Transverse colon (tissue), 4 donors: ENCODE data around the gene GNAI3.

Source experiments
- EP300 ChIP-seq: sonication (generic); formaldehyde crosslinking; IDR thresholded peaks from one replicate; pipeline ENCODE4 v1.6.1; 2017; ENCODE audit warnings: antibody characterized with exemption, low read depth
- POLR2A ChIP-seq: fragments of 450-650 bp; IDR thresholded peaks from one replicate; pipeline ENCODE4 v1.6.1; 2016; ENCODE audit warnings: antibody characterized with exemption, mild to moderate bottlenecking, moderate library complexity
- POLR2AphosphoS5 ChIP-seq, 3 donors: sonication (generic); formaldehyde crosslinking; IDR thresholded peaks; one replicate each; pipeline ENCODE4 v1.6.1; 2016; ENCODE audit warnings: antibody characterized with exemption in 3 of 3
- TF ChIP-seq, protein P1 (sequence below), 5 experiments: fragments of 200-600 bp in 3 of 5; fragments of 450-650 bp in 2 of 5; sonication (generic) in 3 of 5; IDR thresholded peaks; 1 replicate in 2 of 5; 2 replicates in 3 of 5; pipeline ENCODE4 v1.5.1; 2016 to 2017; ENCODE audit warnings: antibody characterized with exemption in 5 of 5, inconsistent platforms in 3 of 5, mild to moderate bottlenecking in 2 of 5, moderate library complexity in 1 of 5

DNA sequence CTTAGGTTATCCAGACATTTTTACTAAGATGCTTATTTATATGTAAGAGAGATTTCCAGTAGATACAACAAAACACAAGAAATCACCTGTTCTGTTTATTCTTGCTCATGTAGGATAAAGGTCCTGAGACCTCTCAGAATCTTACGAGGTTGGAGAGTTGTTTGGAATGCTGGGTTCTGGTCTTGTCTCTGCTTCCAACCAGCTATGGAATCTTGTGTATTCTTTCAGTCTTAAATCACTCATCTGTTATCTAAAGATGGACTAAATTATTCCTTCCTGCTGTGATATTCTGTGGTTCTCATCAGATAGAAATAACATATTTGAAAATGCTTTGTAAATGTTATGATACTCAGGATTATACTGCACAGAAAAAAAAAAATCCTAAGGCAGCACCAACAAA, 49.7 kb downstream of the GNAI3 start:
- no peak for TF ChIP-seq EP300
- TF ChIP-seq POLR2AphosphoS5 (IDR thresholded peaks at IDR 0.05): no peak
- no peak for TF ChIP-seq POLR2A
- TF ChIP-seq, protein P1, sequence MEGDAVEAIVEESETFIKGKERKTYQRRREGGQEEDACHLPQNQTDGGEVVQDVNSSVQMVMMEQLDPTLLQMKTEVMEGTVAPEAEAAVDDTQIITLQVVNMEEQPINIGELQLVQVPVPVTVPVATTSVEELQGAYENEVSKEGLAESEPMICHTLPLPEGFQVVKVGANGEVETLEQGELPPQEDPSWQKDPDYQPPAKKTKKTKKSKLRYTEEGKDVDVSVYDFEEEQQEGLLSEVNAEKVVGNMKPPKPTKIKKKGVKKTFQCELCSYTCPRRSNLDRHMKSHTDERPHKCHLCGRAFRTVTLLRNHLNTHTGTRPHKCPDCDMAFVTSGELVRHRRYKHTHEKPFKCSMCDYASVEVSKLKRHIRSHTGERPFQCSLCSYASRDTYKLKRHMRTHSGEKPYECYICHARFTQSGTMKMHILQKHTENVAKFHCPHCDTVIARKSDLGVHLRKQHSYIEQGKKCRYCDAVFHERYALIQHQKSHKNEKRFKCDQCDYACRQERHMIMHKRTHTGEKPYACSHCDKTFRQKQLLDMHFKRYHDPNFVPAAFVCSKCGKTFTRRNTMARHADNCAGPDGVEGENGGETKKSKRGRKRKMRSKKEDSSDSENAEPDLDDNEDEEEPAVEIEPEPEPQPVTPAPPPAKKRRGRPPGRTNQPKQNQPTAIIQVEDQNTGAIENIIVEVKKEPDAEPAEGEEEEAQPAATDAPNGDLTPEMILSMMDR (IDR thresholded peaks at IDR 0.05): no peak
